ENCODE results near the gene SLC9A1.

SLC9A1 gene

DNA sequence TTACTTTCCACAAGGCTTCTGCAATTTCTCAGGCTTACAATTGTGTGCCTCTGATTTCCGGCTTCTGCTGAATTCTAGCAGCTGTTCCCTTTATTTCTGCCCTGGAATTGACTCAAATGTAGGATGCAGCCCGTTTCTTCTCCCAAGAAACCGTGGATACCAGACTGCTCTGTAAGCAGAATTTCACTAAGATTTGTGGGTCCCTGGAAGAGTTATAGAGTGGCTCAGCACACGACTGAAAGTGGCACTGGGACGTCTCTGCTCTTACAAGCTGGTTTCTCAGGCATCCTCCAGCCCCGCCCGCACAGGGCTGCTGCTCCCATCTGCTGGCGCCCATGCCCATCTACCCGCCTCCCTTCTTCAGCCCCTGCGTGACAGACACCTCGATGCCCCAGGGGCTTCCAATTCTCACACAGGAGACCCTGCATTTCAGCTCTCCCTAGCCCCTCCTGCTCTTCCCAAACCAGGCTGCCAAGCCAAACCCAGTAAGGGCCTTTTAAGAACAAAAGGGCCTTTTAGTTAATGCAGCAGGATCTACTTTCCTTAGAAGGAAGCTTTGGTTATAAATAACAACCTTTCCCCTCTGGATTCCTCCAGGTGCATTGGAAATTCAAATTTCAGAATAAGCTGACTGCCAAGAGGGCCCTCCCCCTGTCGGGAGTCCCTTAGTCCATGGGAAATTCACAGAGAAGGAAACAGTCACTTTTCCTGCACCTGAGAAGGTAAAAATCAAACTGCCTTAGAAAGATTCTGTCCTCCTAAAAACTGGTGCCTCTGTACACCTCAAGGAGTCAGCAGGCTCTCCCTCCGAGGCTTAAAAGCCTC is 96.9 kb downstream of the SLC9A1 start:
- DNase-seq = no peak
- in situ Hi-C loops (cut with MboI; ENCODE audit: low pct_unique_long_range_greater_than_20kb, low sequenced_read_pairs) = no loop called here

DNA sequence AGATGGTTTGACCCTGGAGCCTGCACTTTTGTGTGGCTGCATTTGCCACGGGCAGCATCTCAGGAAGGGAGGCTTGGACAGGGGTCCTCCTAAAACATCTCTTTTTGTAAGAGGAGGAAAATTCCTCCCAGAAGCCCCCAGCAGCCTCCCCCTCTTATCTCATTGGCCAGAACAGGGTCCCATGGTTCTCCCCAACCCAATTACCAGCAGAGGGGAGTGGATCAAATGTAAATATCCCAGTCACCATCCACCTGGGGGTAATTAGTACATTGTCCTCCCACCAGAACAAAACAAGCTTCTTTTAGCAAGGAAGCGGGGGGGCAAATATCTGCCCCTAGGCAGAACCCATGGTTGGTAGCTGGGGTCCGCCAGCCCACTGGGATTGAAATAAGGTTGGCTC is 97.5 kb downstream of the SLC9A1 start:
- no peak for DNase-seq
- in situ Hi-C loops (cut with MboI; ENCODE audit: low pct_unique_long_range_greater_than_20kb, low sequenced_read_pairs) = no loop called here

DNA sequence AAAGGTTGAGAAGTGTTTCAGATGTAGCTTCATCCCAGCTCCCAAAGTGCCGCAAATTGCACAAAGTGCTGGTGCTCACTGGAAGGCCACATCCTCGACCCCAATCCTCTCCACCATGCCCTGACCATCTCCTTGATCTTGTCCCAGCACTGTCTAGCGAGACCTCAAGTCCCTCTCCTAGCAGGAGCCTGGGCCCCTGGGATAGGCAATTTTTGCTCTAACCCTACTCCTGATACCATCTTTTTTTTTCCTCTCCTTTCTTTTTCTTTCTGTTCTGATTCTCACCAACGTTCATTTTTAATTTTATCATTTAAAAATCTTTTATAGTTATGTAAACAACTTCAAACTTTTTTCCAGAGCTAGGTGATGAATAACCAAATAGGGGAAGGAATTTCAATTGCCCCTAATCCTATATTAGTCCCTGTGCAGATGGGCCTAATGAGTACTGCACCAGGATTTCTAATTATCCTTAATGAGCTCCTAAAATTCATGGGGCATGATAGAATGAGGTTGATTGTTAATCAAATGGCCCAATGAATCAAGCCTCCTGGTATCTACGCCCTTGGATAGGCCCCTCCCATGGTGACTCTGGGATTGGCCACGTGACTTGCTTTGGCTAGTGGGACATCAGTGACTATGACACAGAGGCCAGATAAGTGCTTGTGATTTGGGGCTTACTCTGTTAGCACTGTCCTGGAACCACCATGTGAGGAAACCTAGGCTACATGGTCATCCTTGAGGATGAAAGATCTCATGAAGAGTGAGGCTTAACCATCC is 100.8 kb downstream of the SLC9A1 start:
- in situ Hi-C loops (cut with MboI; ENCODE audit: low pct_unique_long_range_greater_than_20kb, low sequenced_read_pairs) = no loop called here
- no peak for DNase-seq

DNA sequence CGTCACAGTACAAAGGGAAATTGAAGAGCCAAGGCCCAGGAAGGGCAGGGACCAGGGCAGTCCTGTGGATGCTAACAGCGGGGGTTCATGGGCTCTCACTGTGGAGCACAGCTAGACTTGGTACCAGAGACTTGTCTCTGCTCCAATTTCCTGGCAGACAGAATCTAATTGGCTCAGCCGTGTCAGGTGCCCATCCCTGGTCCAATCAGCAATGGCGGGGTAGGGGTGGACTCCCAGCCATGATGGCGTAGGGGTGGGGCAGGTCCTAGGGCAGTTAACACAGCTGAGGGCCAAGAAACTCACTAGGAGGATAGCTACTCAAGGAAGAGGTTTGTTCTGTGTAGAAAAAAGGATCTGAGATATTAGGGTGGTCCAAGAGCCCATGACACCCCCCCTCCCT is 102.4 kb downstream of the SLC9A1 start:
- DNase-seq = no peak
- in situ Hi-C loops (cut with MboI; ENCODE audit: low pct_unique_long_range_greater_than_20kb, low sequenced_read_pairs) = no loop called here

DNA sequence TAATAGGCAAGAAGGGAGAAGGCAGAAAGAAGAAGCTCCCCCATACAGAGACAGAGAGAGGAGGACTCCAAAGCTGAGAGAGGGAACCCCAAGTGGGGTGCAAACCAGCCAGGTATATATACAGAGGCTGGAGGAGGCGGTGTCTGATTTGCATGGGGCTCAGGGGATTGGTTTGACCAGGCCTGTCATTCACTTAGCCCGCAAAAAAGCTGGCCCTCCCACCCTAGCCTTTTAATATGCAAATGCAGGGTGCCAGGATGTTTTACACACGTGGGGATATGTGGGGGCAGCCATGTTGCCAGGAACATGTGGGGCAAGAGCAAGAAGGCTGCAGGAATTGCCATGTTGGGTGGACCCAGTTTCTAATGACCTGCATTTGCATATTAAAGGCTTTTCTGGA is 105.3 kb downstream of the SLC9A1 start:
- no peak for DNase-seq
- in situ Hi-C loops (cut with MboI; ENCODE audit: low pct_unique_long_range_greater_than_20kb, low sequenced_read_pairs) = loop anchor here (10.0 kb wide), 1 partner anchor 45 kb away; no protein-coding TSS in a partner anchor

DNA sequence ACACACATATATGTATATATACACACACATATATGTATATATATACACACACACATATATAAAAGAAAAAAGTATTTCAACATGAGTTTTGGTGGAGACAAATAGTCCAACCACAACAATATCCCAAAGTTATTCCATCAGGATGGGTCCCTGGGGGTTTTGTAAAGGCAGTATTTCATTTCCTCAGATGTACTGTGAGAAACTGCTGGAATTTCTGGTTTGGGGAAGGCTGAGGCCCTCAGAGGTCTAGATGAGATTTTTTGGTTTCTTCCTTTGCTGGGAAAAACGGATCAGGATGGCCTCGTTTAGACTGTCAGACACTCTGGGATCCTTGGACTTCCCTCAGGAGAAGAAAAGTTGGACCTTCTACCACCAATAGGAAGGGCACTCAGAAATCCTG is 105.8 kb downstream of the SLC9A1 start:
- no peak for DNase-seq
- in situ Hi-C loops (cut with MboI; ENCODE audit: low pct_unique_long_range_greater_than_20kb, low sequenced_read_pairs) = loop anchor here (10.0 kb wide), 1 partner anchor 46 kb away; no protein-coding TSS in a partner anchor
